ENCODE results near the gene NDUFB10. TPM values are rescaled to one million over a fixed set of nuclear protein-coding genes. Genes with fewer than 3 reads are reported as not detected.
"Not testable (repeated sequence)": the region's sequence is repeated elsewhere in the genome, so short reads cannot be mapped to it uniquely, and the experiment has no call there.

Gene NDUFB10
- total RNA-seq, 2 donors from 2014 or later: 172 to 333 TPM

- Histone ChIP-seq H3K27ac (no peak overlapping the region), H3K36me3 (no peaks in the 10 kb centered on the region), H3K9me3 (no peaks in the 10 kb centered on the region), H3K4me3 (no peak overlapping the region), H3K4me1 (replicated peaks) (no peaks in the 10 kb centered on the region), H3K27me3 (replicated peaks; ENCODE audit: insufficient read depth) (peaks cover 36% of the 10 kb centered on the region)
- WGBS: 11% methylated on average over 18 of the region's 22 CpGs
- DNase-seq (ENCODE audit: low spot score): no peak
- TF ChIP-seq POLR2A (IDR thresholded peaks at IDR 0.05) (no peak), CTCF (IDR thresholded peaks at IDR 0.05) (no peak), POLR2AphosphoS5 (IDR thresholded peaks at IDR 0.05) (no peak)
- intact Hi-C loops (cut with DNase I): no loop called here
Observed at GRCh38 chr16:1917056-1917664, 42.2 kb upstream of the NDUFB10 start.

GRCh38 chr16:1917665-1918350 lies 41.5 kb upstream of the NDUFB10 start:
- H3K27me3 ChIP-seq (replicated peaks; ENCODE audit: insufficient read depth): peaks cover 36% of the 10 kb centered on the region
- H3K4me3 ChIP-seq: no peak overlapping the region
- no peaks in the 10 kb centered on the region for H3K4me1 ChIP-seq (replicated peaks)
- under 1% methylated on average over 43 of the region's 81 CpGs for WGBS
- intact Hi-C loops (cut with DNase I): no loop called here
- no peaks in the 10 kb centered on the region for H3K36me3 ChIP-seq
- TF ChIP-seq CTCF (IDR thresholded peaks at IDR 0.05) (no peak), POLR2A (IDR thresholded peaks at IDR 0.05) (no peak), POLR2AphosphoS5 (IDR thresholded peaks at IDR 0.05) (no peak)
- H3K9me3 ChIP-seq: no peaks in the 10 kb centered on the region
- DNase-seq (ENCODE audit: low spot score): no peak
- H3K27ac ChIP-seq: no peak overlapping the region

- Histone ChIP-seq H3K4me1 (replicated peaks) (no peaks in the 10 kb centered on the region), H3K27ac (no peak within 1 kb of the TSS), H3K9me3 (no peaks in the 10 kb centered on the region), H3K27me3 (replicated peaks; ENCODE audit: insufficient read depth) (peaks cover 42% of the 10 kb centered on the region), H3K36me3 (no peaks in the 10 kb centered on the region), H3K4me3 (no peak within 1 kb of the TSS)
- intact Hi-C loops (cut with DNase I): no loop called here
- no peak for TF ChIP-seq CTCF (IDR thresholded peaks at IDR 0.05)
- no peak for TF ChIP-seq POLR2A (IDR thresholded peaks at IDR 0.05)
- no peak for TF ChIP-seq POLR2AphosphoS5 (IDR thresholded peaks at IDR 0.05)
- no peak for DNase-seq (ENCODE audit: low spot score)
- 5% methylated on average over 41 of the region's 71 CpGs for WGBS
Observed at GRCh38 chr16:1918351-1919326, 40.7 kb upstream of the NDUFB10 start, which contains the start of gene HS3ST6. TSS of gene HS3ST6 (minus strand) at chr16:1918415. CDS start at chr16:1918323, 92 bp downstream.

- TF ChIP-seq POLR2AphosphoS5 (IDR thresholded peaks at IDR 0.05) (no peak), CTCF (IDR thresholded peaks at IDR 0.05) (no peak), POLR2A (IDR thresholded peaks at IDR 0.05) (no peak)
- H3K36me3 ChIP-seq: no peaks in the 10 kb centered on the region
- intact Hi-C loops (cut with DNase I): no loop called here
- peaks cover 42% of the 10 kb centered on the region for H3K27me3 ChIP-seq (replicated peaks; ENCODE audit: insufficient read depth)
- no peak overlapping the region for H3K4me3 ChIP-seq
- DNase-seq (ENCODE audit: low spot score): no peak
- WGBS: 48% methylated on average over 17 of the region's 30 CpGs
- H3K27ac ChIP-seq: no peak overlapping the region
- H3K4me1 ChIP-seq (replicated peaks): no peaks in the 10 kb centered on the region
- no peaks in the 10 kb centered on the region for H3K9me3 ChIP-seq
Observed at GRCh38 chr16:1919327-1919998, 39.9 kb upstream of the NDUFB10 start.

GRCh38 chr16:1920122-1920521 lies 39.2 kb upstream of the NDUFB10 start:
- DNase-seq (ENCODE audit: low spot score); H3K4me3 ChIP-seq; H3K27ac ChIP-seq; H3K4me1 ChIP-seq (replicated peaks); intact Hi-C loops (cut with DNase I); H3K9me3 ChIP-seq; H3K36me3 ChIP-seq: not testable (repeated sequence)
- 70% methylated on average over 21 of the region's 21 CpGs for WGBS
- H3K27me3 ChIP-seq (replicated peaks; ENCODE audit: insufficient read depth): peaks cover 42% of the 10 kb centered on the region
